HCT116 (cell line): Measurements from ENCODE around the gene ANXA2. TPM values are rescaled to one million over a fixed set of nuclear protein-coding genes. Genes with fewer than 3 reads are reported as not detected.
A peak's percentile ranks its signal among the peaks of the same experiment; 100 is the strongest.

Experiments used
- ATAC-seq: fragments of 200-7000 bp; cut with Tn5 transposase; 2 replicates; pipeline ENCODE4 v1.9.1; 2020; ENCODE audit warnings: mild to moderate bottlenecking, moderate library complexity
- BruUV-seq: library from RNA; stranded (reverse); fragments of 400-500 nt; replicated peaks from 2 replicates; lab custom pipeline; 2021; lab: Mats Ljungman, UMichigan
- CTCF ChIA-PET: fragments of 300-600 bp; sonication (Branson Sonifier 250); formaldehyde crosslinking; loops from one replicate; lab custom pipeline; 2021; ENCODE audit warnings: antibody characterized with exemption; lab: Charles Lee
- POLR2A ChIA-PET: fragments of 300-600, 350-600 bp; sonication (Branson Sonifier 250); formaldehyde crosslinking; loops from one replicate; lab custom pipeline; 2021; ENCODE audit warnings: antibody characterized with exemption; lab: Charles Lee
- RAD21 ChIA-PET, 2 experiments: fragments of 300-600 bp; sonication (Branson Sonifier 250); formaldehyde crosslinking; loops; one replicate each; lab custom pipeline; 2023; ENCODE audit warnings: low total read pairs in 2 of 2; ENCODE audit not compliant: uncharacterized antibody in 2 of 2, unreplicated experiment in 2 of 2, low non-redundant PET in 1 of 2; lab: Charles Lee
- DNase-seq: peaks from one replicate; pipeline ENCODE4 v3.0.0-alpha.2; 2010; ENCODE audit warnings: low read depth, low spot score
- H2AFZ ChIP-seq: fragments of 200-600 bp; shearing (Covaris generic), sonication (generic); 2 replicates; pipeline ENCODE4 v1.6.1; 2017; ENCODE audit warnings: low read depth, mixed run types, mixed read lengths, antibody characterized with exemption, low read length; ENCODE audit not compliant: poor library complexity, severe bottlenecking
- H3K27ac ChIP-seq: 2 replicates; pipeline ENCODE4 v1.5.1; 2012; ENCODE audit warnings: low read depth, low read length
- H3K27me3 ChIP-seq: fragments of 200-600 bp; sonication (generic); 2 replicates; pipeline ENCODE4 v1.6.1; 2016; ENCODE audit warnings: mixed run types, low read length, mixed read lengths; ENCODE audit not compliant: insufficient read depth
- H3K36me3 ChIP-seq, 2 experiments: fragments of 200-500 bp in 1 of 2; fragments of 200-600 bp in 1 of 2; sonication (Bioruptor generic) in 1 of 2; sonication (generic) in 1 of 2; 2 replicates each; pipeline versions ENCODE4 v1.5.1 to v1.6.1; 2014 to 2016; ENCODE audit warnings: low read length in 2 of 2, inconsistent platforms in 1 of 2, mixed read lengths in 1 of 2, mixed run types in 1 of 2; ENCODE audit not compliant: insufficient read depth in 2 of 2, control insufficient read depth in 1 of 2
- H3K4me1 ChIP-seq, 2 experiments: fragments of 200-600 bp in 1 of 2; sonication (generic) in 1 of 2; 2 replicates each; pipeline versions ENCODE4 v1.5.1 to v1.6.1; 2012 to 2017; ENCODE audit warnings: low read length in 2 of 2, inconsistent platforms in 1 of 2, mild to moderate bottlenecking in 1 of 2, mixed read lengths in 1 of 2, mixed run types in 1 of 2, moderate library complexity in 1 of 2; ENCODE audit not compliant: insufficient read depth in 2 of 2, control insufficient read depth in 1 of 2
- H3K4me2 ChIP-seq: fragments of 200-600 bp; sonication (generic); 2 replicates; pipeline ENCODE4 v1.6.1; 2017; ENCODE audit warnings: mixed run types, low read length, mixed read lengths
- H3K4me3 ChIP-seq, 2 experiments: fragments of 200-600 bp in 1 of 2; sonication (generic) in 1 of 2; replicated peaks in 1 of 2; 2 replicates each; pipeline ENCODE4 v1.5.1; 2011 to 2016; ENCODE audit warnings: low read length in 2 of 2, control low read depth in 1 of 2, low read depth in 1 of 2, mild to moderate bottlenecking in 1 of 2, mixed read lengths in 1 of 2, mixed run types in 1 of 2
- H3K79me2 ChIP-seq: fragments of 200-600 bp; sonication (generic); 2 replicates; pipeline ENCODE4 v1.6.1; 2017; ENCODE audit warnings: mild to moderate bottlenecking, mixed run types, low read length, moderate library complexity, mixed read lengths; ENCODE audit not compliant: insufficient read depth
- H3K9ac ChIP-seq: fragments of 200-600 bp; sonication (generic); 2 replicates; pipeline ENCODE4 v1.6.1; 2016; ENCODE audit warnings: low read length, mixed read lengths
- H3K9me2 ChIP-seq: fragments of 200-600 bp; sonication (generic), shearing (Covaris generic); 2 replicates; pipeline ENCODE4 v1.6.1; 2017; ENCODE audit warnings: mixed run types, mild to moderate bottlenecking, moderate library complexity; ENCODE audit not compliant: insufficient read depth
- H3K9me3 ChIP-seq, 2 experiments: fragments of 200-500 bp in 1 of 2; fragments of 200-600 bp in 1 of 2; sonication (Bioruptor generic) in 1 of 2; sonication (generic) in 1 of 2; 2 replicates each; pipeline ENCODE4 v1.6.1; 2014 to 2017; ENCODE audit warnings: low read length in 2 of 2, mixed read lengths in 2 of 2, inconsistent platforms in 1 of 2, low read depth in 1 of 2, mild to moderate bottlenecking in 1 of 2, mixed run types in 1 of 2, moderate library complexity in 1 of 2; ENCODE audit not compliant: control insufficient read depth in 1 of 2, insufficient read depth in 1 of 2
- H4K20me1 ChIP-seq: fragments of 200-600 bp; sonication (generic), shearing (Covaris generic); 2 replicates; pipeline ENCODE4 v1.6.1; 2017; ENCODE audit warnings: mixed run types, mild to moderate bottlenecking, moderate library complexity; ENCODE audit not compliant: insufficient read depth
- CBX3 ChIP-seq: IDR thresholded peaks from 2 replicates; pipeline ENCODE4 v1.6.1; 2012; ENCODE audit warnings: low read depth
- CEBPB ChIP-seq: IDR thresholded peaks from 2 replicates; pipeline ENCODE4 v1.6.1; 2012; ENCODE audit warnings: low read depth
- CTCF ChIP-seq, 3 experiments: fragments of 200-600 bp in 1 of 3; sonication (generic) in 1 of 3; IDR thresholded peaks in 2 of 3; conservative IDR thresholded peaks in 1 of 3; 2 replicates each; pipeline ENCODE4 v1.5.1; 2012 to 2017; ENCODE audit warnings: low read depth in 2 of 3, low read length in 2 of 3, antibody characterized with exemption in 1 of 3, borderline replicate concordance in 1 of 3, control low read depth in 1 of 3, mild to moderate bottlenecking in 1 of 3, mixed read lengths in 1 of 3, mixed run types in 1 of 3, moderate library complexity in 1 of 3; ENCODE audit not compliant: insufficient read depth in 1 of 3
- EGR1 ChIP-seq: IDR thresholded peaks from 2 replicates; pipeline ENCODE4 v1.6.1; 2012; ENCODE audit warnings: low read depth
- ELF1 ChIP-seq: IDR thresholded peaks from 2 replicates; pipeline ENCODE4 v1.6.1; 2012; ENCODE audit warnings: low read depth, borderline replicate concordance
- EZH2phosphoT487 ChIP-seq: fragments of 200-600 bp; IDR thresholded peaks from 2 replicates; pipeline ENCODE4 v1.6.1; 2018; ENCODE audit warnings: antibody characterized with exemption, borderline replicate concordance
- FOSL1 ChIP-seq: IDR thresholded peaks from 2 replicates; pipeline ENCODE4 v1.6.1; 2012; ENCODE audit warnings: low read depth
- JUND ChIP-seq: IDR thresholded peaks from 2 replicates; pipeline ENCODE4 v1.6.1; 2012
- POLR2A ChIP-seq: IDR thresholded peaks from 2 replicates; pipeline ENCODE4 v1.7.0; 2011; ENCODE audit warnings: borderline replicate concordance; ENCODE audit not compliant: insufficient read depth, insufficient read length; ENCODE audit errors: extremely low read depth
- POLR2AphosphoS5 ChIP-seq: IDR thresholded peaks from 2 replicates; pipeline ENCODE4 v1.6.1; 2011; ENCODE audit warnings: mild to moderate bottlenecking, low read depth, low read length, moderate library complexity
- RAD21 ChIP-seq: IDR thresholded peaks from 2 replicates; pipeline ENCODE4 v1.6.1; 2012; ENCODE audit warnings: low read depth, mild to moderate bottlenecking
- REST ChIP-seq: IDR thresholded peaks from 2 replicates; pipeline ENCODE4 v1.6.1; 2012; ENCODE audit warnings: low read depth
- SP1 ChIP-seq: IDR thresholded peaks from 2 replicates; pipeline ENCODE4 v1.6.1; 2012; ENCODE audit warnings: low read depth
- SRF ChIP-seq: IDR thresholded peaks from 2 replicates; pipeline ENCODE4 v1.6.1; 2012; ENCODE audit warnings: low read depth
- ZNF274 ChIP-seq: fragments of 200-500 bp; sonication (Bioruptor generic); IDR thresholded peaks from 2 replicates; pipeline ENCODE4 v1.6.1; 2014; ENCODE audit warnings: mild to moderate bottlenecking, low read depth, low read length, inconsistent platforms
- intact Hi-C: fragments of 100-400 bp; cut with micrococcal nuclease; formaldehyde crosslinking; loops from 2 replicates; pipeline ENCODE4 v1.10.0; 2022
- total RNA-seq: library from RNA; stranded (reverse); gene quantifications from one replicate; pipeline ENCODE4 v1.2.1, GENCODE V29; 2021; ENCODE audit not compliant: unreplicated experiment

ANXA2 gene
- total RNA-seq, 1 experiment from 2014 or later: 1,298 TPM

- ChIA-PET CTCF (interaction anchor here (1.2 to 1.4 kb wide), 2 partner anchors 26 to 385 kb away, joined by 3 to 5 read pairs; no protein-coding TSS in a partner anchor), POLR2A (no interaction called here), RAD21 (no interaction called here)
- Histone ChIP-seq H3K27ac (no peak overlapping the region), H3K4me3 (no peak overlapping the region), H3K9ac (no peak overlapping the region), H2AFZ (peak overlapping the region; percentile 82), H4K20me1 (no peaks in the 10 kb centered on the region), H3K27me3 (no peaks in the 10 kb centered on the region), H3K4me2 (no peak overlapping the region), H3K4me1 (peaks cover 0 to 10% of the 10 kb centered on the region in 2 experiments; a peak in 2 of 4 replicates), H3K36me3 (no peaks in the 10 kb centered on the region), H3K79me2 (no peaks in the 10 kb centered on the region), H3K9me3 (no peaks in the 10 kb centered on the region), H3K9me2 (no peaks in the 10 kb centered on the region)
- no peak for TF ChIP-seq EGR1
- no peak for TF ChIP-seq RAD21
- no peak for TF ChIP-seq EZH2phosphoT487
- TF ChIP-seq CTCF (IDR thresholded peaks at IDR 0.05 in 2 of 3, conservative IDR thresholded peaks at IDR 0.05 in 1 of 3; ENCODE audit: borderline replicate concordance in 1 of 3, insufficient read depth in 1 of 3, low read depth in 2 of 3, low read length in 2 of 3): no peak
- TF ChIP-seq FOSL1: no peak
- no peak for TF ChIP-seq JUND
- TF ChIP-seq CEBPB: no peak
- no peak for TF ChIP-seq CBX3
- TF ChIP-seq SP1: no peak
- no peak for TF ChIP-seq POLR2A
- TF ChIP-seq POLR2AphosphoS5: no peak
- TF ChIP-seq ELF1: no peak
- TF ChIP-seq REST: no peak
- no peak for TF ChIP-seq SRF
- no peak for TF ChIP-seq ZNF274
- no TSS peak for BruUV-seq
- peak; percentile 27 for DNase-seq
- intact Hi-C loops: no loop called here
- peak; percentile 57; the same call in 1 of the 2 replicates for ATAC-seq
Measured at GRCh38 chr15:60301024-60301423, 96.8 kb downstream of the ANXA2 start.
